PC-3 (cell line): Measurements from ENCODE around the gene NSUN2.

Experiments
- CTCF ChIP-seq: fragments of 300-600 bp; sonication (generic); conservative IDR thresholded peaks from 2 replicates; pipeline ENCODE4 v1.5.1; 2017; ENCODE audit warnings: antibody characterized with exemption, low read depth, mild to moderate bottlenecking, low read length
- EZH2 ChIP-seq: fragments of 300-600 bp; sonication (generic); IDR thresholded peaks from one replicate; pipeline ENCODE4 v1.6.1; 2017; ENCODE audit warnings: antibody characterized with exemption, mild to moderate bottlenecking, low read length; ENCODE audit not compliant: unreplicated experiment

- TF ChIP-seq EZH2 (no peak), CTCF (no peak)
Measured at GRCh38 chr5:6655432-6655831, 22.6 kb upstream of the NSUN2 start.
